H4 (cell line): Measurements from ENCODE around the gene GGT7. TPM values are rescaled to one million over a fixed set of nuclear protein-coding genes. Genes with fewer than 3 reads are reported as not detected.

Experiments used
- total RNA-seq: library from RNA; depleted of rRNA; stranded (reverse); fragments of >200 nt; shearing (Covaris generic); gene quantifications from 2 replicates; pipeline ENCODE4 v1.2.3, GENCODE V29; 2014; rRNA removed

GGT7 gene
- total RNA-seq, 1 experiment from 2014 or later = 0.99 TPM

Other genes starting within 250 kb of the GGT7 start
- gene PIGU, start 195.8 kb downstream of the GGT7 start, total RNA-seq = 20.9 and 35.8 TPM in 2 replicates
- gene TP53INP2, start 168.5 kb downstream of the GGT7 start, total RNA-seq = 4.2 and 6.1 TPM in 2 replicates
- 3.4 and 7.9 TPM in 2 replicates for gene NCOA6, start 47.2 kb downstream of the GGT7 start, total RNA-seq
- 14.1 and 18.5 TPM in 2 replicates for gene ACSS2, start 3.8 kb upstream of the GGT7 start, total RNA-seq
- 67.0 and 72.4 TPM in 2 replicates for gene GSS, start 83.0 kb upstream of the GGT7 start, total RNA-seq
- 0.62 TPM in 1 of 2 replicates, not detected in the other for gene MYH7B, start 83.0 kb upstream of the GGT7 start, total RNA-seq
- gene TRPC4AP, start 220.0 kb upstream of the GGT7 start, total RNA-seq = 27.5 and 38.0 TPM in 2 replicates